GM23338 (cell line): ENCODE data around the gene SOX12.

Experiments
- CREB1 ChIP-seq: fragments of 250-450 bp; sonication (Bioruptor Pico); IDR thresholded peaks from 2 replicates; pipeline ENCODE4 v1.5.0; 2020; ENCODE audit warnings: low read depth, mild to moderate bottlenecking, moderate library complexity
- CTCF ChIP-seq, 2 experiments: fragments of 200-600 bp in 1 of 2; sonication (generic) in 1 of 2; conservative IDR thresholded peaks; 2 replicates each; pipeline versions ENCODE4 v1.5.1 to v1.6.1; 2016 to 2017; ENCODE audit warnings: antibody characterized with exemption in 2 of 2, low read depth in 2 of 2, mild to moderate bottlenecking in 2 of 2, moderate library complexity in 1 of 2
- ETS1 ChIP-seq: IDR thresholded peaks from 2 replicates; pipeline ENCODE4 v1.6.1; 2016; ENCODE audit warnings: antibody characterized with exemption
- EZH2 ChIP-seq: fragments of 200-600 bp; sonication (generic); IDR thresholded peaks from one replicate; pipeline ENCODE4 v1.8.0; 2017; ENCODE audit warnings: antibody characterized with exemption, mild to moderate bottlenecking, low read depth; ENCODE audit not compliant: unreplicated experiment
- EZH2phosphoT487 ChIP-seq: fragments of 200-600 bp; sonication (generic); IDR thresholded peaks from one replicate; pipeline ENCODE4 v1.8.1; 2018; ENCODE audit warnings: antibody characterized with exemption; ENCODE audit not compliant: unreplicated experiment
- JUNB ChIP-seq: IDR thresholded peaks from one replicate; pipeline ENCODE4 v1.6.1; 2016; ENCODE audit warnings: antibody characterized with exemption; ENCODE audit not compliant: unreplicated experiment
- NANOG ChIP-seq: IDR thresholded peaks from 2 replicates; pipeline ENCODE4 v1.6.1; 2016; ENCODE audit warnings: antibody characterized with exemption, borderline replicate concordance
- POLR2AphosphoS5 ChIP-seq: IDR thresholded peaks from 2 replicates; pipeline ENCODE4 v1.6.1; 2016; ENCODE audit warnings: antibody characterized with exemption, low read depth
- REST ChIP-seq: IDR thresholded peaks from one replicate; pipeline ENCODE4 v1.6.1; 2018; ENCODE audit warnings: antibody characterized with exemption; ENCODE audit not compliant: unreplicated experiment
- STAT1 ChIP-seq: IDR thresholded peaks from one replicate; pipeline ENCODE4 v1.6.1; 2016; ENCODE audit warnings: antibody characterized with exemption; ENCODE audit not compliant: unreplicated experiment
- ZNF114 ChIP-seq: fragments of 250-450 bp; sonication (Bioruptor Pico); IDR thresholded peaks from 2 replicates; pipeline ENCODE4 v1.5.0; 2020; ENCODE audit warnings: mild to moderate bottlenecking, moderate library complexity
- ZNF331 ChIP-seq: fragments of 250-450 bp; sonication (Bioruptor Pico); IDR thresholded peaks from 2 replicates; pipeline ENCODE4 v1.5.0; 2020; ENCODE audit warnings: low read depth, mild to moderate bottlenecking, moderate library complexity
- ZNF462 ChIP-seq: fragments of 250-450 bp; sonication (Bioruptor Pico); IDR thresholded peaks from 2 replicates; pipeline ENCODE4 v1.5.0; 2020; ENCODE audit warnings: mild to moderate bottlenecking, moderate library complexity

GRCh38 chr20:366041-366718, 40.8 kb downstream of the SOX12 start:
- TF ChIP-seq CTCF (conservative IDR thresholded peaks at IDR 0.05; ENCODE audit: low read depth in 2 of 2) (no peak), EZH2phosphoT487 (no peak), POLR2AphosphoS5 (no peak), EZH2 (no peak), JUNB (no peak), REST (no peak), STAT1 (no peak), ETS1 (no peak), ZNF114 (CRISPR knock-in tag) (no peak), CREB1 (no peak), ZNF331 (CRISPR knock-in tag) (no peak), NANOG (no peak), ZNF462 (CRISPR knock-in tag) (no peak)
